BLaER1 (cell line): Measurements from ENCODE around the gene HSF2.

Experiments used
- H3K27ac ChIP-seq: shearing (Covaris generic); formaldehyde crosslinking; 2 replicates; pipeline ENCODE4 v1.8.1; 2022
- H3K27me3 ChIP-seq: shearing (Covaris generic); formaldehyde crosslinking; 2 replicates; pipeline ENCODE4 v1.8.1; 2022
- H3K36me3 ChIP-seq: shearing (Covaris generic); formaldehyde crosslinking; 2 replicates; pipeline ENCODE4 v1.8.1; 2022
- H3K4me1 ChIP-seq: shearing (Covaris generic); formaldehyde crosslinking; 2 replicates; pipeline ENCODE4 v1.8.1; 2022
- H3K4me2 ChIP-seq: shearing (Covaris generic); formaldehyde crosslinking; 2 replicates; pipeline ENCODE4 v1.8.1; 2022
- H3K4me3 ChIP-seq: shearing (Covaris generic); formaldehyde crosslinking; 2 replicates; pipeline ENCODE4 v1.8.1; 2022
- H3K9ac ChIP-seq: shearing (Covaris generic); formaldehyde crosslinking; 2 replicates; pipeline ENCODE4 v1.8.1; 2022
- H3K9me3 ChIP-seq: shearing (Covaris generic); formaldehyde crosslinking; 2 replicates; pipeline ENCODE4 v1.8.1; 2022
- H4K20me1 ChIP-seq: shearing (Covaris generic); formaldehyde crosslinking; 2 replicates; pipeline ENCODE4 v1.8.1; 2022
- Cebpa-rat ChIP-seq: shearing (Covaris generic); IDR thresholded peaks from 2 replicates; pipeline ENCODE4 v1.8.1; 2022

Gene HSF2

GRCh38 chr6:122412001-122412400 lies 12.5 kb downstream of the HSF2 start:
- peaks cover 36% of the 10 kb centered on the region for H4K20me1 ChIP-seq
- H3K4me1 ChIP-seq = peaks cover 11% of the 10 kb centered on the region
- no peak overlapping the region for H3K27ac ChIP-seq
- peaks cover 57% of the 10 kb centered on the region for H3K36me3 ChIP-seq
- TF ChIP-seq Cebpa-rat = no peak
- no peaks in the 10 kb centered on the region for H3K27me3 ChIP-seq
- H3K4me3 ChIP-seq = no peak overlapping the region
- no peak overlapping the region for H3K4me2 ChIP-seq
- peaks cover 12% of the 10 kb centered on the region for H3K9me3 ChIP-seq
- no peak overlapping the region for H3K9ac ChIP-seq

- Histone ChIP-seq H3K9me3 (no peaks in the 10 kb centered on the region), H3K27ac (no peak overlapping the region), H3K9ac (no peak overlapping the region), H4K20me1 (peaks cover 5% of the 10 kb centered on the region; the same call in 1 of the 2 replicates), H3K4me3 (no peak overlapping the region), H3K4me1 (no peaks in the 10 kb centered on the region), H3K27me3 (no peaks in the 10 kb centered on the region), H3K4me2 (no peak overlapping the region), H3K36me3 (peaks cover 86% of the 10 kb centered on the region)
- TF ChIP-seq Cebpa-rat = no peak
Observed at GRCh38 chr6:122416825-122417224, 17.4 kb downstream of the HSF2 start.

GRCh38 chr6:122422003-122422402 lies 22.6 kb downstream of the HSF2 start:
- H3K4me3 ChIP-seq = no peak overlapping the region
- H3K27me3 ChIP-seq = no peaks in the 10 kb centered on the region
- no peak overlapping the region for H3K27ac ChIP-seq
- no peak overlapping the region for H3K9ac ChIP-seq
- H4K20me1 ChIP-seq = 0 out of 2 replicates have a peak, but pooled peaks cover 6% of the 10 kb centered on the region
- peaks cover 87% of the 10 kb centered on the region for H3K36me3 ChIP-seq
- H3K4me2 ChIP-seq = no peak overlapping the region
- no peak for TF ChIP-seq Cebpa-rat
- H3K9me3 ChIP-seq = no peaks in the 10 kb centered on the region
- H3K4me1 ChIP-seq = no peaks in the 10 kb centered on the region

- H3K9ac ChIP-seq = no peak overlapping the region
- no peaks in the 10 kb centered on the region for H3K9me3 ChIP-seq
- no peaks in the 10 kb centered on the region for H3K27me3 ChIP-seq
- H4K20me1 ChIP-seq = 0 out of 2 replicates have a peak, but pooled peaks cover 6% of the 10 kb centered on the region
- TF ChIP-seq Cebpa-rat = no peak
- no peak overlapping the region for H3K4me2 ChIP-seq
- H3K27ac ChIP-seq = no peak overlapping the region
- no peaks in the 10 kb centered on the region for H3K4me1 ChIP-seq
- peaks cover 88% of the 10 kb centered on the region for H3K36me3 ChIP-seq
- no peak overlapping the region for H3K4me3 ChIP-seq
Observed at GRCh38 chr6:122422614-122423267, 23.3 kb downstream of the HSF2 start.

GRCh38 chr6:122423734-122424133 lies 24.3 kb downstream of the HSF2 start:
- H3K4me2 ChIP-seq = no peak overlapping the region
- H3K36me3 ChIP-seq = peaks cover 79% of the 10 kb centered on the region
- H3K27ac ChIP-seq = no peak overlapping the region
- H3K9ac ChIP-seq = no peak overlapping the region
- no peak overlapping the region for H3K4me3 ChIP-seq
- 0 out of 2 replicates have a peak, but pooled peaks cover 6% of the 10 kb centered on the region for H4K20me1 ChIP-seq
- no peaks in the 10 kb centered on the region for H3K4me1 ChIP-seq
- no peaks in the 10 kb centered on the region for H3K27me3 ChIP-seq
- no peak for TF ChIP-seq Cebpa-rat
- H3K9me3 ChIP-seq = no peaks in the 10 kb centered on the region

DNA sequence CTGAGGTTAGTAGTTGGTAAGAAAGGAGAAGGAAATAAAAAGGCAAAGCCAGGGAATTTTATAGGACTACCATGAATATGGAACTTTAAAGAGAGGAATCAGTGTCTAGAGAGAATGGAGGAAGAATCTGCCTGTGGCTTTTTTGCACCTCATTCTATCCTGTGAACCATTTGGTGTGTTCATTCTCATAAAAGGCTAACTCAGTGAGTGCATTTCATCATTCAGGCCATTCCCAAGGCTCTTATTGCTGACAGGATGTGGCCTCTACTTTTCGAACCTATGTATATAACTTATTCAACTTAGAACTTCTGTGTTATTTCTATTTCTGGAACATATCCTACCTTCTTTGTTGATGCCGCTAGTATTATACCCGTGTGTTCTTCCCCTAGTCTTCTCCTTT lies 27.1 kb downstream of the HSF2 start:
- no peak overlapping the region for H3K9ac ChIP-seq
- H3K36me3 ChIP-seq = peaks cover 79% of the 10 kb centered on the region
- no peak overlapping the region for H3K4me2 ChIP-seq
- no peak overlapping the region for H3K4me3 ChIP-seq
- no peak for TF ChIP-seq Cebpa-rat
- no peaks in the 10 kb centered on the region for H3K4me1 ChIP-seq
- 0 out of 2 replicates have a peak, but pooled peaks cover 6% of the 10 kb centered on the region for H4K20me1 ChIP-seq
- no peaks in the 10 kb centered on the region for H3K27me3 ChIP-seq
- no peak overlapping the region for H3K27ac ChIP-seq
- H3K9me3 ChIP-seq = no peaks in the 10 kb centered on the region

- no peak overlapping the region for H3K4me3 ChIP-seq
- no peaks in the 10 kb centered on the region for H3K27me3 ChIP-seq
- no peaks in the 10 kb centered on the region for H3K4me1 ChIP-seq
- H3K27ac ChIP-seq = no peak overlapping the region
- 0 out of 2 replicates have a peak, but pooled peaks cover 6% of the 10 kb centered on the region for H4K20me1 ChIP-seq
- no peak overlapping the region for H3K9ac ChIP-seq
- TF ChIP-seq Cebpa-rat = no peak
- H3K36me3 ChIP-seq = peaks cover 82% of the 10 kb centered on the region
- H3K9me3 ChIP-seq = no peaks in the 10 kb centered on the region
- no peak overlapping the region for H3K4me2 ChIP-seq
Observed at GRCh38 chr6:122428781-122429180, 29.3 kb downstream of the HSF2 start.

- Histone ChIP-seq H3K4me1 (no peaks in the 10 kb centered on the region), H3K27me3 (no peaks in the 10 kb centered on the region), H3K9ac (no peak overlapping the region), H3K27ac (no peak overlapping the region), H3K4me3 (no peak overlapping the region), H3K4me2 (no peak overlapping the region), H3K9me3 (no peaks in the 10 kb centered on the region), H4K20me1 (0 out of 2 replicates have a peak, but pooled peaks cover 6% of the 10 kb centered on the region), H3K36me3 (peaks cover 82% of the 10 kb centered on the region)
- no peak for TF ChIP-seq Cebpa-rat
Observed at GRCh38 chr6:122429323-122429722, 29.9 kb downstream of the HSF2 start.

- Histone ChIP-seq H3K4me2 (no peak overlapping the region), H4K20me1 (no peaks in the 10 kb centered on the region), H3K4me3 (no peak overlapping the region), H3K9ac (no peak overlapping the region), H3K4me1 (no peaks in the 10 kb centered on the region), H3K27me3 (no peaks in the 10 kb centered on the region), H3K36me3 (peaks cover 76% of the 10 kb centered on the region), H3K27ac (no peak overlapping the region), H3K9me3 (no peaks in the 10 kb centered on the region)
- TF ChIP-seq Cebpa-rat = no peak
Observed at GRCh38 chr6:122431780-122432179, 32.3 kb downstream of the HSF2 start.

DNA sequence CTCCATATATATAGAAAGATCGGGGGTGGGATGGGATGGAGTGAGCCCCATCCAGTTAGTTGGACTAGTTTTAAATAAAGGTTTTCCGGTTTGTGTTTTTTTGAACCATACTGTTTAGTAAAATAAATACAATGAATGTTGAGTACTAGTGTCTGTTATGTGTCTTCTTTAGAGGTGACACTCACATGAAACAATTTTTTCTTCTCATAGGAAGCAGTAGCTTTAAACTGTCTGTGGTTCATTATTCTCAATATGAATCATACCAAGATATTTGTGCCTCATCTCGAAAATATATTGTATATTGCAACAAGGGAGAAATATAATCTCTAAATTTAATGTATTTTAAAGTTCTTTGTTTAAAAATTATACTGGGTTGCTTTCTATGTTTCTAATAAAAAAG lies 33.4 kb downstream of the HSF2 start:
- Histone ChIP-seq H3K4me3 (no peak overlapping the region), H3K4me1 (no peaks in the 10 kb centered on the region), H3K4me2 (no peak overlapping the region), H4K20me1 (no peaks in the 10 kb centered on the region), H3K27me3 (no peaks in the 10 kb centered on the region), H3K9me3 (peaks cover 4% of the 10 kb centered on the region), H3K36me3 (peaks cover 71% of the 10 kb centered on the region), H3K9ac (no peak overlapping the region), H3K27ac (no peak overlapping the region)
- no peak for TF ChIP-seq Cebpa-rat
